HepG2 (cell line): ENCODE measurements around the gene ZFHX3. TPM values are rescaled to one million over a fixed set of nuclear protein-coding genes. Genes with fewer than 3 reads are reported as not detected.
A peak's percentile ranks its signal among the peaks of the same experiment; 100 is the strongest.

ENCODE experiments used
- CBX1 ChIP-seq: IDR thresholded peaks from one replicate; pipeline ENCODE4 v1.6.1; 2016; ENCODE audit warnings: antibody characterized with exemption, low read depth
- CCDC6 ChIP-seq: sonication (generic); formaldehyde crosslinking; IDR thresholded peaks from 2 replicates; pipeline ENCODE4 v1.8.1; 2022; ENCODE audit warnings: mild to moderate bottlenecking, missing genetic modification reagents, moderate library complexity
- FOXK2 ChIP-seq: fragments of 450-650 bp; IDR thresholded peaks from 2 replicates; pipeline ENCODE4 v1.6.1; 2016
- GLI4 ChIP-seq: sonication (generic); formaldehyde crosslinking; IDR thresholded peaks from 2 replicates; pipeline ENCODE4 v1.5.1; 2020; ENCODE audit warnings: missing genetic modification reagents, mild to moderate bottlenecking, moderate library complexity, borderline replicate concordance
- HMG20B ChIP-seq: conservative IDR thresholded peaks from 2 replicates; pipeline ENCODE4 v1.6.1; 2016; ENCODE audit warnings: missing genetic modification reagents, missing compliant biosample characterization
- HOXA3 ChIP-seq: sonication (generic); formaldehyde crosslinking; IDR thresholded peaks from 2 replicates; pipeline ENCODE4 v1.5.0; 2020; ENCODE audit warnings: missing genetic modification reagents
- KLF16 ChIP-seq, 2 experiments: sonication (generic) in 1 of 2; formaldehyde crosslinking in 1 of 2; IDR thresholded peaks; 2 replicates each; pipeline versions ENCODE4 v1.6.1 to v1.8.0; 2016 to 2023; ENCODE audit warnings: missing genetic modification reagents in 2 of 2, missing compliant biosample characterization in 1 of 2
- LCORL ChIP-seq, 2 experiments: fragments of 450-650 bp in 1 of 2; sonication (generic) in 1 of 2; formaldehyde crosslinking in 1 of 2; IDR thresholded peaks; 2 replicates each; pipeline versions ENCODE4 v1.5.0 to v1.6.1; 2017 to 2020; ENCODE audit warnings: antibody characterized with exemption in 1 of 2, missing genetic modification reagents in 1 of 2
- MXD4 ChIP-seq: IDR thresholded peaks from 2 replicates; pipeline ENCODE4 v1.6.1; 2016; ENCODE audit warnings: mild to moderate bottlenecking, missing biosample characterization, missing genetic modification reagents
- SIX1 ChIP-seq: sonication (generic); formaldehyde crosslinking; IDR thresholded peaks from 2 replicates; pipeline ENCODE4 v1.4.0; 2020; ENCODE audit warnings: missing genetic modification reagents, borderline replicate concordance
- SP5 ChIP-seq: IDR thresholded peaks from 2 replicates; pipeline ENCODE4 v1.6.1; 2016; ENCODE audit warnings: low read depth, borderline replicate concordance
- STAG1 ChIP-seq: sonication (generic); formaldehyde crosslinking; IDR thresholded peaks from 2 replicates; pipeline ENCODE4 v1.4.0; 2020; ENCODE audit warnings: missing genetic modification reagents
- ZFP36L1 ChIP-seq: sonication (generic); formaldehyde crosslinking; IDR thresholded peaks from 2 replicates; pipeline ENCODE4 v1.8.0; 2022; ENCODE audit warnings: mild to moderate bottlenecking, missing genetic modification reagents, moderate library complexity
- ZNF253 ChIP-seq: sonication (generic); formaldehyde crosslinking; IDR thresholded peaks from 2 replicates; pipeline ENCODE4 v1.8.0; 2022; ENCODE audit warnings: mild to moderate bottlenecking, missing genetic modification reagents, borderline replicate concordance
- ZNF430 ChIP-seq: sonication (generic); formaldehyde crosslinking; IDR thresholded peaks from 2 replicates; pipeline ENCODE4 v1.9.0; 2021; ENCODE audit warnings: mild to moderate bottlenecking, missing genetic modification reagents
- ZNF737 ChIP-seq: sonication (generic); formaldehyde crosslinking; IDR thresholded peaks from 2 replicates; pipeline ENCODE4 v1.5.0; 2020; ENCODE audit warnings: missing genetic modification reagents, mild to moderate bottlenecking, borderline replicate concordance
- ZNF792 ChIP-seq: IDR thresholded peaks from 2 replicates; pipeline ENCODE4 v1.6.1; 2016
- ZSCAN30 ChIP-seq: sonication (generic); formaldehyde crosslinking; IDR thresholded peaks from 2 replicates; pipeline ENCODE4 v1.5.0; 2020; ENCODE audit warnings: mild to moderate bottlenecking, missing genetic modification reagents
- polyA plus RNA-seq, 8 experiments: library from polyadenylated mRNA; depleted of rRNA in 3 of 8; stranded (reverse) in 7 of 8; unstranded in 1 of 8; fragments of >200 nt; fragmentation: Illumina TruSeq in 4 of 8; extraction: Trizol in 4 of 8; gene quantifications; 2 replicates each; pipeline versions ENCODE4 v1.2.1 to v1.2.3, GENCODE V29; 2011 to 2016; ENCODE audit warnings: low read depth in 4 of 8, missing spikeins in 1 of 8, mixed read lengths in 1 of 8; ENCODE audit not compliant: insufficient read depth in 1 of 8
- total RNA-seq, 5 experiments: library from RNA; depleted of rRNA; stranded (reverse); fragments of >200 nt; fragmentation: Illumina TruSeq; extraction: Trizol; gene quantifications; 2 replicates each; pipeline ENCODE4 v1.2.3, GENCODE V29; 2016; ENCODE audit warnings: low read depth in 1 of 5
- TF ChIP-seq, protein P1 (sequence below): sonication (generic); formaldehyde crosslinking; conservative IDR thresholded peaks from 2 replicates; pipeline ENCODE4 v1.4.0; 2020; ENCODE audit warnings: mild to moderate bottlenecking, missing genetic modification reagents, moderate library complexity
- TF ChIP-seq, protein P2 (sequence below): IDR thresholded peaks from 2 replicates; pipeline ENCODE4 v1.6.1; 2016; ENCODE audit warnings: low read depth, control low read depth
- TF ChIP-seq, protein P3 (sequence below): sonication (generic); formaldehyde crosslinking; IDR thresholded peaks from 2 replicates; pipeline ENCODE4 v1.5.0; 2020; ENCODE audit warnings: mild to moderate bottlenecking, missing genetic modification reagents, borderline replicate concordance

The ZFHX3 gene
- total and polyA plus RNA-seq, 2 of the 13 experiments (the other 11 are each of a cell fraction or from before 2014, with no cell fraction given): 5.0 to 6.0 TPM

DNA sequence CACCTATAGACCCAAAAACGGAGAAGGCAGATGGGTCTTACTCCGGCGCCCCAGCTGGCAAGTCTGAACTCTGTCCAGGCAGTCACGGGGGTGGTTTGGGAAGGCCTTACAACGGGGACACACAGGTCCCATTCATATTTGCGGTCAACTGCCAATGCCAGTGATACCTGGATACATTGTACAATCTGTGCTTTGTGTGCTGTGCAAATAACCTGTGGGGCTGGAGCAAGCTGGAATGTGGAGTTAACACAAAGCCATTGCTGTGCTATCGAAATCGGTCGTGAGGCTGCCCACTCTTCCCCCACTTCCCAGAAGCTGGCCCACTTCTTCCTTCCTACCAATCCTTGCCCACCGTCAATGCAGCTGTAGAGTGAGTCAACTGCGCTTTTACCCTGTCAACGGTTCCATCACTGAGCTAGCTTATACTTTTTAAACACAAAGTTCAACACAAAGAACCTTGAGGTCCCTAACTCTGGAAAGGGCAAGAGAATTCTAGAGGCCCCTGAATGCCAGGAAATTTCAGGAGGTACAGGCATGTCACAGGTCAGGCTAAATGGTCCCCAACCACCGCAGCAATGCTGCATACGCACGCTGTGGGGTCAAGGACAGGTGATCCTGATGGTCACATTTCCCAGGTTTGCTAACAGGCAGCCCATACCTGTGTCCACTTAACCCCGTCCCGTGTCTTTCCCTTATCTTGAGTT is 122.8 kb downstream of the ZFHX3 start (continued):
- peak; percentile 62; the same call in 1 of the 2 replicates for TF ChIP-seq ZNF253 (CRISPR knock-in tag)
- TF ChIP-seq SP5: peak; percentile 42; the same call in 1 of the 2 replicates
- TF ChIP-seq HOXA3 (CRISPR knock-in tag): peak; percentile 92
- TF ChIP-seq STAG1 (CRISPR knock-in tag): peak; percentile 31; the same call in 1 of the 2 replicates
- TF ChIP-seq, protein P1, sequence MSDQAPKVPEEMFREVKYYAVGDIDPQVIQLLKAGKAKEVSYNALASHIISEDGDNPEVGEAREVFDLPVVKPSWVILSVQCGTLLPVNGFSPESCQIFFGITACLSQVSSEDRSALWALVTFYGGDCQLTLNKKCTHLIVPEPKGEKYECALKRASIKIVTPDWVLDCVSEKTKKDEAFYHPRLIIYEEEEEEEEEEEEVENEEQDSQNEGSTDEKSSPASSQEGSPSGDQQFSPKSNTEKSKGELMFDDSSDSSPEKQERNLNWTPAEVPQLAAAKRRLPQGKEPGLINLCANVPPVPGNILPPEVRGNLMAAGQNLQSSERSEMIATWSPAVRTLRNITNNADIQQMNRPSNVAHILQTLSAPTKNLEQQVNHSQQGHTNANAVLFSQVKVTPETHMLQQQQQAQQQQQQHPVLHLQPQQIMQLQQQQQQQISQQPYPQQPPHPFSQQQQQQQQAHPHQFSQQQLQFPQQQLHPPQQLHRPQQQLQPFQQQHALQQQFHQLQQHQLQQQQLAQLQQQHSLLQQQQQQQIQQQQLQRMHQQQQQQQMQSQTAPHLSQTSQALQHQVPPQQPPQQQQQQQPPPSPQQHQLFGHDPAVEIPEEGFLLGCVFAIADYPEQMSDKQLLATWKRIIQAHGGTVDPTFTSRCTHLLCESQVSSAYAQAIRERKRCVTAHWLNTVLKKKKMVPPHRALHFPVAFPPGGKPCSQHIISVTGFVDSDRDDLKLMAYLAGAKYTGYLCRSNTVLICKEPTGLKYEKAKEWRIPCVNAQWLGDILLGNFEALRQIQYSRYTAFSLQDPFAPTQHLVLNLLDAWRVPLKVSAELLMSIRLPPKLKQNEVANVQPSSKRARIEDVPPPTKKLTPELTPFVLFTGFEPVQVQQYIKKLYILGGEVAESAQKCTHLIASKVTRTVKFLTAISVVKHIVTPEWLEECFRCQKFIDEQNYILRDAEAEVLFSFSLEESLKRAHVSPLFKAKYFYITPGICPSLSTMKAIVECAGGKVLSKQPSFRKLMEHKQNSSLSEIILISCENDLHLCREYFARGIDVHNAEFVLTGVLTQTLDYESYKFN (CRISPR knock-in tag): peak; percentile 89
- TF ChIP-seq ZSCAN30: peak; percentile 77; the same call in 1 of the 2 replicates
- TF ChIP-seq CCDC6 (CRISPR knock-in tag): peak; percentile 88; the same call in 1 of the 2 replicates
- TF ChIP-seq GLI4 (CRISPR knock-in tag): no peak
- TF ChIP-seq MXD4 (CRISPR knock-in tag): 0 out of 2 replicates have a peak, but pooled peaks have one; percentile 34
- TF ChIP-seq ZNF792: peak; percentile 74
- peak; percentile 71; the same call in 1 of the 2 replicates for TF ChIP-seq LCORL (IDR thresholded peaks at IDR 0.05)
- peak; percentile 97 for TF ChIP-seq LCORL (CRISPR knock-in tag; IDR thresholded peaks at IDR 0.05)
- TF ChIP-seq, protein P2, sequence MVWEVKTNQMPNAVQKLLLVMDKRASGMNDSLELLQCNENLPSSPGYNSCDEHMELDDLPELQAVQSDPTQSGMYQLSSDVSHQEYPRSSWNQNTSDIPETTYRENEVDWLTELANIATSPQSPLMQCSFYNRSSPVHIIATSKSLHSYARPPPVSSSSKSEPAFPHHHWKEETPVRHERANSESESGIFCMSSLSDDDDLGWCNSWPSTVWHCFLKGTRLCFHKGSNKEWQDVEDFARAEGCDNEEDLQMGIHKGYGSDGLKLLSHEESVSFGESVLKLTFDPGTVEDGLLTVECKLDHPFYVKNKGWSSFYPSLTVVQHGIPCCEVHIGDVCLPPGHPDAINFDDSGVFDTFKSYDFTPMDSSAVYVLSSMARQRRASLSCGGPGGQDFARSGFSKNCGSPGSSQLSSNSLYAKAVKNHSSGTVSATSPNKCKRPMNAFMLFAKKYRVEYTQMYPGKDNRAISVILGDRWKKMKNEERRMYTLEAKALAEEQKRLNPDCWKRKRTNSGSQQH (CRISPR knock-in tag): peak; percentile 72
- peak; percentile 91 for TF ChIP-seq HMG20B (CRISPR knock-in tag)
- TF ChIP-seq FOXK2: peak; percentile 54; the same call in 1 of the 2 replicates
- TF ChIP-seq KLF16 (CRISPR knock-in tag; IDR thresholded peaks at IDR 0.05): peak in 1 of 2 experiments; percentile 10; a peak in 1 of 4 replicates
- TF ChIP-seq, protein P3, sequence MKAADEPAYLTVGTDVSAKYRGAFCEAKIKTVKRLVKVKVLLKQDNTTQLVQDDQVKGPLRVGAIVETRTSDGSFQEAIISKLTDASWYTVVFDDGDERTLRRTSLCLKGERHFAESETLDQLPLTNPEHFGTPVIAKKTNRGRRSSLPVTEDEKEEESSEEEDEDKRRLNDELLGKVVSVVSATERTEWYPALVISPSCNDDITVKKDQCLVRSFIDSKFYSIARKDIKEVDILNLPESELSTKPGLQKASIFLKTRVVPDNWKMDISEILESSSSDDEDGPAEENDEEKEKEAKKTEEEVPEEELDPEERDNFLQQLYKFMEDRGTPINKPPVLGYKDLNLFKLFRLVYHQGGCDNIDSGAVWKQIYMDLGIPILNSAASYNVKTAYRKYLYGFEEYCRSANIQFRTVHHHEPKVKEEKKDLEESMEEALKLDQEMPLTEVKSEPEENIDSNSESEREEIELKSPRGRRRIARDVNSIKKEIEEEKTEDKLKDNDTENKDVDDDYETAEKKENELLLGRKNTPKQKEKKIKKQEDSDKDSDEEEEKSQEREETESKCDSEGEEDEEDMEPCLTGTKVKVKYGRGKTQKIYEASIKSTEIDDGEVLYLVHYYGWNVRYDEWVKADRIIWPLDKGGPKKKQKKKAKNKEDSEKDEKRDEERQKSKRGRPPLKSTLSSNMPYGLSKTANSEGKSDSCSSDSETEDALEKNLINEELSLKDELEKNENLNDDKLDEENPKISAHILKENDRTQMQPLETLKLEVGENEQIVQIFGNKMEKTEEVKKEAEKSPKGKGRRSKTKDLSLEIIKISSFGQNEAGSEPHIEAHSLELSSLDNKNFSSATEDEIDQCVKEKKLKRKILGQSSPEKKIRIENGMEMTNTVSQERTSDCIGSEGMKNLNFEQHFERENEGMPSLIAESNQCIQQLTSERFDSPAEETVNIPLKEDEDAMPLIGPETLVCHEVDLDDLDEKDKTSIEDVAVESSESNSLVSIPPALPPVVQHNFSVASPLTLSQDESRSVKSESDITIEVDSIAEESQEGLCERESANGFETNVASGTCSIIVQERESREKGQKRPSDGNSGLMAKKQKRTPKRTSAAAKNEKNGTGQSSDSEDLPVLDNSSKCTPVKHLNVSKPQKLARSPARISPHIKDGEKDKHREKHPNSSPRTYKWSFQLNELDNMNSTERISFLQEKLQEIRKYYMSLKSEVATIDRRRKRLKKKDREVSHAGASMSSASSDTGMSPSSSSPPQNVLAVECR (CRISPR knock-in tag): peak; percentile 75; the same call in 1 of the 2 replicates
- TF ChIP-seq CBX1: peak; percentile 24
- TF ChIP-seq SIX1 (CRISPR knock-in tag): peak; percentile 71
- peak; percentile 72; the same call in 1 of the 2 replicates for TF ChIP-seq ZNF430 (CRISPR knock-in tag)
- peak; percentile 81; the same call in 1 of the 2 replicates for TF ChIP-seq ZFP36L1 (CRISPR knock-in tag)
- no peak for TF ChIP-seq ZNF737
